A549 treated with CpdA at 1 μM for 4 hours (cell line): ENCODE data around the gene RCCD1. TPM values are rescaled to one million over a fixed set of nuclear protein-coding genes. Genes with fewer than 3 reads are reported as not detected.

ENCODE experiments used
- total RNA-seq: library from RNA; stranded (reverse); fragments of 200-300 nt; extraction: Qiagen RNA extraction; gene quantifications from 5 replicates; pipeline ENCODE4 v1.2.3, GENCODE V29; 2022; ENCODE audit warnings: low read depth

Gene RCCD1, protein sequence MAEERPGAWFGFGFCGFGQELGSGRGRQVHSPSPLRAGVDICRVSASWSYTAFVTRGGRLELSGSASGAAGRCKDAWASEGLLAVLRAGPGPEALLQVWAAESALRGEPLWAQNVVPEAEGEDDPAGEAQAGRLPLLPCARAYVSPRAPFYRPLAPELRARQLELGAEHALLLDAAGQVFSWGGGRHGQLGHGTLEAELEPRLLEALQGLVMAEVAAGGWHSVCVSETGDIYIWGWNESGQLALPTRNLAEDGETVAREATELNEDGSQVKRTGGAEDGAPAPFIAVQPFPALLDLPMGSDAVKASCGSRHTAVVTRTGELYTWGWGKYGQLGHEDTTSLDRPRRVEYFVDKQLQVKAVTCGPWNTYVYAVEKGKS
- total RNA-seq = 19.4 to 55.3 TPM (median 34.3 TPM) in 5 replicates

DNA sequence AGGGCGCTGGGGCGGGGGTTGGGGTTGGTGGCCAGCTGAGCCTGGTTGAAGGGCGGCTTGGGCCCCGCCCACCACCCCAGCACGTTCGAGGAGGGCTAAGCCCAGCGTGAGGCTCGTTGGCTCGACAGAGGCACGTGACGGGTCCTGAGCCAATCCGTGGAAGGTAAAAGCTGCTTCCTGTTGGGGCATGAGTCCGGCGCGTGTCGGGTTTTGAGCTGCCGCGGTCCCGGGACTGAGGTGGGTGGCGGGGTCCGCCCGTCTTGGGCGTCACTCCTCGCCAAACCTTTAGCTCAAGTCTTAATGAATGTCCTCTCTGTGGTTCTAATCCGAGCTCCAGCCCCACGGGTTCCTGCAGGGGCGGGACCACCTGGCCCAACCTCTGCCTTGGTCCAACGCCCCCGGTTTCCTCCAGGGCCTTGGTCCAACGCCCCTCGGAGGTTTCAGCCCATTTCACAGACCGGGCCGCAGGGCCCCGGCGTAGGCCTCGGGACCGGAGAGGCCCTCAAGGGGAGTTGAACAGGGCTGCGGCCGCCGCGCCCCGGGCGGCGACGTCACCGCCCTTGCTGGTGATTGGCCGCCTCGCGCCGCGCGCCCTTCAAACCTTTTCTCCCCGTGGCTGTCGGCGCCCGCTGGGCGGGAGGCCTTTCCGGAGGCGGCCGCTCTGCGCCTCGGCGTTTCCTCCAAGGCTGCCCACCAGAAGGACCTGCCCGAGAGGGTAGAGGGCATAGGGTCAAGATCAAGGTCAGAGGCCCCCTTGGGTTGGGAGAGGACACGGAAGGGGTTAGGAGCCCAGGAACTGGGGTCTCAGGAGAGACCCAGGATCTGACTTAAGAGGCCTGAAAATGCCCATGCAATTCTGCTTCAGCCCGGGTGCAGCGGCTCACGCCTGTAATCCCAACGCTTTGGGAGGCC lies at the start of gene RCCD1:
Gene RCCD1 (plus strand): TSS at position 173 of the 912 bp plus-strand sequence. CDS start 1,851 bp downstream, outside the sequence.

DNA sequence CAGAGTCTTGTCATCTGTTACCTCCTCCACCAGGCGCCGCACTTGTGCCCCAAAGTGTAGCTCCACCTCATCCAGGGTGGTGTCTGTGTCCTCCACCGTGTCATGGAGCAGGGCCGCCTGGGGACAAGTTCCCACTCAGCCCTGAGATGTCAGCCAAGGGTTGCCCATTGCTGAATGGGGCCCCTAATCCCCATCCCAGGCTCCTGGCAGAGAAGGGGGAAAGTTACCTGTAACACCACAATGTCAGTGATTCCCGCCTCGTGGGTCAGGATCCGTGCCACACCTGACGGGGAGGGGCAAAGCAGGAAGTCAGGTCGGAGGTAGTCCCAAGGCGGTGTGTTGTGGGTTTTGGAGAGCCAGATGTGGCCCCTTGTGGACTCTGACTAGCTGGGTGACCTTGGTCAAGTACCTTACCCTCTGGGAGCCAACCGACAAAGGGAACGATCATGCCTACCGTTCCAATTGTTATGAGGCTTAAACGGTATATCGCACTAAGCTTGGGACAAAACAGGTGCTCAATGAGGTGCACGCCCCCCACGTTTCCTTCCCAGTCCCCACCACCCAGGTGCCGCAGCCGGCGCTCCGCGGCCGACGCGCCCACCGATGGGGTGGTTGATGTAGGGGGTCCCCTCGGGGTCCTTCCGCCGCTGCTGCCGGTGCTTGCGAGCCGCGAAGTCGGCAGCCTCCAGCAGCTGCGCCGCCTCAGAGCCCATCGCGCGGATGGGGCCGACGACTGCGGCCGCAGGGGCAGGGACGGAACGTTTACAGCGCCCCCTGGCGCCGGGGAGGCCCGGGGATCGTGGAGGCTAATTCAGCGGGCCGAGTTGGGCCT lies 22.6 kb upstream of the RCCD1 start, which contains the start of gene HDDC3:
Gene HDDC3 (minus strand): TSS at position 722 of the 832 bp plus-strand sequence. CDS start 9 bp downstream, at position 713.

DNA sequence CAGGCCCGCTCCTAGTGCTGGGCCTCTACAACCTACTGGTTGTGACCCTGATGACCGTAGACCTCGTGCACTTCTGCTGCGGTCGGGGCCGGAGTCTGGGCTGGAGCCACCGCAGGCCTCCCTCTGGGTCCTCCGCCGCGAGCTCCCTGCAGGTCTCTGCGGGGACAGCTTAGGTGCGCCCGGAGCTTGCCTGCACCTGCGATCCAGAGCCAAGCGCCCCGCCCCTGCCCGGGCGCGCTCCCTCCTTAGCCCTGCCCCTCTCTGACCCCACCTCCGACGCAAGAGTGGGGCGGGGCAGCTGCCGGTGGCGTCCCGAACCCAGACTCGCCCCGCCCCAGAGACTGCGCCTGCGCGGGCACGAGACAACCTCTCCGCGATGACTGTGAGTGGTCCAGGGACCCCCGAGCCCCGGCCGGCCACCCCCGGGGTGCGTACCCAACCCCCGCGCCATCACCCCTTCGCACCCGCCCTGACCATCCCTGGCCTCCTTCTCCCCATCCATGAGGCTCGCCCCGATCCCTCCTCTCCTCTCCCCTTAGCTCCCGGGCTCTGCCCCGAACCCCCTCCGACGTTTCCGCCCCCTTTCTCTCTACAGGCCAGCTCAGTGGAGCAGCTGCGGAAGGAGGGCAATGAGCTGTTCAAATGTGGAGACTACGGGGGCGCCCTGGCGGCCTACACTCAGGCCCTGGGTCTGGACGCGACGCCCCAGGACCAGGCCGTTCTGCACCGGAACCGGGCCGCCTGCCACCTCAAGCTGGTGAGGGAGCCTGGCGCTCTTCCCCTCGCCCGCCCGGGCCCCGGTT lies 19.5 kb upstream of the RCCD1 start, which contains the start of gene UNC45A:
Gene UNC45A (plus strand): TSS at position 337 of the 803 bp plus-strand sequence. CDS start 40 bp downstream, at position 377.

DNA sequence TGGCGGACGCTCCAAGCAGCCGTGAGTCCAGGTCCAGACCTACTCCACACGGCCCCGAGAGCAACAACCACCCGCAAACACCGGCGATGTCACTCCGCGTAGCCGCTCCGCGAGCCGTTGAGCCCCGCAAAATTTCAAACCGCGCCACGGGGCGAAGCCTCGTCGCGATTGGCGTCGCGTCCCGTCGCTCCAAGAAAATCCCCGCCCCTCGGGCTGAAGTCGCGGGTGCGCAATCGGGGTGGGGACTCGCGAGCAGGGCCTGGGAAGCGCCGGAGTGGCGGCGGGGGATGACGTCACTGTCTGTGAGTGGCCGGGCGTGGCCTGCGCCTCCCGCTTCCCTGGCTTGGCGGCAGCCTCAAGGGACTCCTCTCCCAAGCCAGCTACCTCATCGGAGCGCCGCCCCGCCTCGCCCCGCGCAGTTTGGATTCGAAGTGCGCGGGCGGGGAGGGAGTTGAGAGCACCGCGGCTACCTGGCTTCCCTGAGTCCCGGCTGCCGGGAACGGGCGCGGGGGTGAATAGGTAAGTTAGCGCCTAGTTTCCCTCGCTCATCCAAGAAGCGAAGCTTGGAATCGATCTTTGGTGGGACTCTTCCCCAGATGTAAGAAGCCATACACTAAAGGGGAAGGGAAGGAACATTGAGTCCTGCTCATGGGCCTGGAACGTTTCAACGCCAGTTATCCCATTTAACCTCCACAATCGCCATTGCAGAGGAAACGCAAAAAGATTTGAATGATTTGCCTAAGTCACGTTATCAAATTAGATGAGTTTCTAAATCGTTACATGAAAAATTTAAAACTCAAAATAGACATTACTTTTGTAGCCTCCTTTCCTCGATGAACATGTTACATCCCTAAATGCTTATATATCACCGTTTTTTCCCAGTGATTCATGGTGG lies 40.0 kb downstream of the RCCD1 start, which contains the start of gene PRC1:
Gene PRC1 (minus strand): TSS at position 119 of the 895 bp plus-strand sequence. CDS start 118 bp downstream, at position 1.

Other genes with a start within 250 kb of the RCCD1 start
- gene BLM, start 237.5 kb upstream of the RCCD1 start, total RNA-seq = 10.9 to 14.5 TPM (median 12.9 TPM) in 5 replicates
- gene FURIN, start 86.3 kb upstream of the RCCD1 start, total RNA-seq = 42.6 to 59.2 TPM (median 51.4 TPM) in 5 replicates
- 0.74 to 1.0 TPM (median 0.86 TPM) in 5 replicates for gene FES, start 70.4 kb upstream of the RCCD1 start, total RNA-seq
- gene MAN2A2, start 51.6 kb upstream of the RCCD1 start, total RNA-seq = 25.4 to 30.2 TPM (median 28.4 TPM) in 5 replicates
- gene HDDC3, start 22.3 kb upstream of the RCCD1 start, total RNA-seq = 22.6 to 34.3 TPM (median 33.7 TPM) in 5 replicates
- gene UNC45A, start 19.6 kb upstream of the RCCD1 start, total RNA-seq = 56.7 to 61.9 TPM (median 58.6 TPM) in 5 replicates
- gene PRC1, start 39.7 kb downstream of the RCCD1 start, total RNA-seq = 189 to 274 TPM (median 209 TPM) in 5 replicates
- gene VPS33B, start 67.7 kb downstream of the RCCD1 start, total RNA-seq = 11.2 to 17.4 TPM (median 13.7 TPM) in 5 replicates
- gene SV2B, start 145.4 kb downstream of the RCCD1 start, total RNA-seq = 0.02 to 0.13 TPM (median 0.03 TPM) in 3 of 5 replicates, not detected in the others